Stimulated activated naive CD4-positive, alpha-beta T cell (primary cell): ENCODE measurements around the gene L3MBTL4.

Experiments
- DNase-seq, 6 experiments: peaks; one replicate each; lab custom pipeline; 2025; lab: John Stamatoyannopoulos, UW

The L3MBTL4 gene

GRCh38 chr18:6363216-6363615 is 51.5 kb downstream of the L3MBTL4 start:
- no peak for DNase-seq

DNA sequence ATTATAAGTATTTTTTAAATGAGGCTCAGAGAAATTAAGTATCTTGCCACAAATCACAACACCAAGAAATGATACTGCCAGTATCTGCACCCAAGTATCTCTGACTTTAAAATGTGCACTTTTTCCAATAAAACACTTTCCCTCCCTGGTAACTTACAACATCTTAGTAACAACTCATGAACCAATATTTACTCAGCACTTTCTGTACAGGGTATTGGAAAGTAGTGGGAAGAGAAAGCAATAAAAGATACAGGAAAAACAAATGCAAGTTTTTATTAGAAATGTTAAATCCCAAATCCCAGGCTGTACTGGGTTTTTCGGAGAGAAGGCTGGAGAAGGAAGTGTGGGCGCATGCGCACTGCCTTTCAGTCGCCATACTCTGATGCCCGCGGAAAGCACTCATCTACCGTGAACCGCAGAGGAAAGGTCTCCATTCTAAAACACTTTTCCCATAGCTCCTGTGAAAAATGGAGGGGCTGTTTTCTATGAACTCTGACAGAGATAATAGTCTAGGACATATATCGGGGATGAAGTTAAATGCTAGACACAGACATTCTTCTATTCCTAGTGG is 52.1 kb downstream of the L3MBTL4 start:
- no peak for DNase-seq

DNA sequence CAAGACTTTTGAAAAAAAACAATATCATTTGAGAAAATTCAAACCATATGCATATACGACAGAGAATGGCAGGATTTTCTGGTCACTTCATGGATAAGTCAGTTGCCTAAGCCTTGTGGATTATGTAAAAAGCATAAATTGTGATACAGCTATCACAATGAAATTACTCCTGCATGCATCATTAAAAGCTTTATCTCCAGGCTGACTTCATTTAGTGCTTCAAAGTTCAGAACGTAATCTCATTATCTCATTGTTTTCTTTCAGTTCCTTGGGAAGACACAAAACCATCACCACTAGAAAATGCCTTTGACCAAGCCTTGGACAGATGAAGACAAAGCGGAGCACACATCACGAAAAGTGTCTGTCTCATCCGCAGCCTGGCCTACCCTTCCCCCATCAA is 57.0 kb downstream of the L3MBTL4 start:
- DNase-seq: no peak

- no peak for DNase-seq
Observed at GRCh38 chr18:6355789-6356589, 58.7 kb downstream of the L3MBTL4 start.

GRCh38 chr18:6352275-6352674 is 62.4 kb downstream of the L3MBTL4 start:
- no peak for DNase-seq

DNA sequence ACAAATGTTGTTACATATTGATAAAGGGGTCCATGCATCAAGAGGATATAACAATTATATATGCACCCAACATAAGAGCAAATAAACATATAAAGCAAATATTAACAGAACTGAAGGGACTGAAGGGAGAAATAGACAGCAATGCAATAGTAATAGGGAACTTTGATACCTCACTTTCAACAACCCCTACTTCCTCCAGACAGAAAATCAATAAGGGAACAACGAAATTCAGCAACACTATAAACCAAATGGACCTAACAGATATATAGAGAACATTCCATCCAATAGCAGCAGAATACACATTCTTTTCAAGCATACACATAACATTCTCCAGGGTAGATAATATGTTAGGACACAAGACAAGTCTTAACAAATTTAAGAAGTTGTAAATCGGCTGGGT is 71.7 kb downstream of the L3MBTL4 start:
- no peak for DNase-seq

DNA sequence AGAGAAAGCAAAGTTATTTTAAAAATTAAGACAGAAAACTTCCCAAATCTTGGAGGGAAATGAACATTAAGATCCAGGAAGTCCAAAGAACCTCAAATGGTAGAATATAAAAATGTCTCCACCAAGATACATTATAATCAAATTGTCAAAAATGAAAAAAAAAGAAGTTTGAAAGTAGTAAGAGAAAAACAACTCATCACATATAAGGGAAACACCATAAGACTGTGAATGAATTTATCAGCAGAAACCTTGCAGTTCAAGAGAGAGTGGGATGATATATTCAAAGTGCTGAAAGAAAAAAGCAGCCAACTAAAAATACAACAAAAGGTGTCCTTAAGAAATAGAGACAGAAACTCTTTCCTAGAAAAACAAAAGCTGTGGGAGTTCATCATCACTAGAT is 73.0 kb downstream of the L3MBTL4 start:
- no peak for DNase-seq

DNA sequence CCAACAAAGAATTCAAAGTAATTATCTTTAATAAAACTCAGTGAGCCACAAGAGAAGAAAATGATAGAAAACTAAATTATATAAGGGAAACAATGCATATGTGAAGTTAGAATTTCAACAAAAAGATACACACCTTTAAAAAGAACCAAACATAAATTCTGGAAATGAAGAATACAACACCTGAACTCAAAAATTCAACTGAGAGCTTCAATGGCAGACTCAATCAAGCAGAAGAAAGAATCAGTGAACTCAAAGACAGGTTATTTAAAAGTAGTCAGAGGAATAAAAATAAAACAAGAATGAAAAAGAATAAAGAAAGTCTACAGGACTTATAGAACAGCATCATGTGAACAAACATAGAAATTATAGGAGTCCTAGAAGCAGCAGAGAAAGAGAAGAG is 73.4 kb downstream of the L3MBTL4 start:
- DNase-seq: no peak

DNA sequence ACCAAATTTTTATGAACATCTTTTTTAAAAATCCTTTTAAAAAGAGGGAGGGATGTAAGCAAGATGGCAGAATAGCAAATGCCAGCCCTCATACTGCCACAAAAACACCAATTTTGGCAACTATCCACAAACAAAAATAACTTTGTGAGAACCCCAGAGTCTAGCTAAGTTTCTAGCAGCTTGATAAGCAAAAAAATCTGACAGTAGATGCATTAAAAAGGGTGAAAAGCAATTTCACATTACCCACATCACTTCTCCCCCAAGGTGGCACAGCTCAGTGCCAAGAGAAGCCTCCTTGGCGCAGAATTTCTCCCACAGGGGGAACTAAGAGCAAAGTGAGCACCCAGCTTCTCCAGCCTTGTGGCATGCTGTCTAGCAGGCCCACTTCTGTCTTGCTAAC is 74.6 kb downstream of the L3MBTL4 start:
- no peak for DNase-seq

GRCh38 chr18:6336239-6336638 is 78.5 kb downstream of the L3MBTL4 start:
- DNase-seq: no peak

GRCh38 chr18:6333981-6334380 is 80.7 kb downstream of the L3MBTL4 start:
- DNase-seq: no peak

- no peak for DNase-seq
Observed at GRCh38 chr18:6331872-6332271, 82.8 kb downstream of the L3MBTL4 start.

GRCh38 chr18:6330786-6331185 is 83.9 kb downstream of the L3MBTL4 start:
- DNase-seq: no peak

DNA sequence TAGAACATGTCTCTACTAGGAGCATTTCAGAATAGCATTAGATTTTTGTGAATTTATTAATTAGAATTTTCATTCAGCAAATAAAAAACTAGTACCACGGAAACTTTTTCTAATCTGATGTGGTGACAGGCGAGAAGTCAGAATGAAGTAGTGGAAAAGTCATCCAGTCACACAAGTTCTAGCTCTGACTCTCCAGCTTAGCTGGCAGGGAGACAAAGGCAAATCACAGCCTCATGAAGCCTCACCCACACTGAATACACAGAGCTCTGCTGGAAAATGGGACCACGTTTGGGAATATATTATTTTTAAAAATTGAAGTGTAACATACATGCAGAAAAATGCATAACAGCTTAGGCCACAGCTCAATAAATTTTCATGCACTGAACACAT is 86.1 kb downstream of the L3MBTL4 start:
- no peak for DNase-seq

GRCh38 chr18:6327895-6328620 is 86.7 kb downstream of the L3MBTL4 start:
- DNase-seq: no peak

DNA sequence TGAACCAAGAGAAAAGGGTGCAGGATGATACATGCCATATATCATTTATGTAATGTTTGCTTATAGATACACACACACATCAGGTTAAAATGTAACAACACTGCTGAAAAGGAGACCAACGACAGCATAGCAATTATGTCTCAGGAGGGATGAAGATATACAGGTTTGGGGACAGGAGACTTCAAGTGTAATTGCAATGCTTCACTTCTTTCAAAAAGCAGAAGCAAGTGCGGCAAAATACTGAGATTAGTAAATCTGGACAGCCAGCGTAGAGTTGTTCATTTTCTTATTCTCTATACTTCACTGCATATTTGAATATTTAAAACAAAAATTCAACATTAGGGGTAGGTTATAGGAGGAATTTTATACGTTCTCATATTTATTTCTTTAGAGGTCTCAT is 87.2 kb downstream of the L3MBTL4 start:
- no peak for DNase-seq

GRCh38 chr18:6326566-6326965 is 88.1 kb downstream of the L3MBTL4 start:
- no peak for DNase-seq

- no peak for DNase-seq
Observed at GRCh38 chr18:6323319-6323889, 91.3 kb downstream of the L3MBTL4 start.

DNA sequence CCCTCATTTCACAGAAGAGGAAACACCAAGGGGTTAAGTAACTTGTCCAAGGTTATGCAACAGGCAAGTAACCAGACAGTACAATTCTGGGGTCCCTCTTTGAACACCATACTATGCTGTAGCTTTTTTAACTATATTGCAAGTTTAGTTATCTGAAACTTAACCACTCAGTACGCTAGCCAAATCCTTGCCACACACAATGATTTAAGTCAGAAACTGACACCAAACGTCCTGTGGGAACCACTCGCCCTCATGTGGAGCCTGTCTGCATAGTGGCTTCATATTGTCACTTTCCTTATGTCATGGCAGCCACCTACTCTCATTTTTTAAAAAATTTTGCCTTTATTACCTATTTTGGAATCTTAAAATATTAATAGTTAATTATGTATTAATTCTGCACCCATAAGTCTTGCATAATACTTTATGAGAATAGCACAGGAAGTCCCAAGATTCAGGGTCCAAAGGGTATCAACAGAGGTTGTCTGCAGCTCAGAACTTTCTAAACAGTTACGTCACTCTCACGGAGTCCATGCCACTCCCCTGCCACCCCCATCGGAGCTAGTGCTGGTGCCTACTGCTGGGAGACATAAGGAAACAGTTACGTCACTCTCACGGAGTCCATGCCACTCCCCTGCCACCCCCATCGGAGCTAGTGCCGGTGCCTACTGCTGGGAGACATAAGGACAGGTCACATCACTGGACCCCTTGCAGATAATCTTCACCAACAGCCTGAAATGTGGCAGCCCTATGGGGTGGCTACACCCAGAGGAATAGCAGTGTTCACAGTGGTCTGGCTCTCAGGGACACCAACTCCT is 99.0 kb downstream of the L3MBTL4 start:
- no peak for DNase-seq

GRCh38 chr18:6313415-6313814 is 101.3 kb downstream of the L3MBTL4 start:
- no peak for DNase-seq

- no peak for DNase-seq
Observed at GRCh38 chr18:6311456-6312215, 103.1 kb downstream of the L3MBTL4 start.
